GM23248 (cell line): ENCODE results near the gene MMS22L.

Experiments
- EZH2 ChIP-seq: fragments of 200-600 bp; sonication (generic); IDR thresholded peaks from 2 replicates; pipeline ENCODE4 v1.6.1; 2018; ENCODE audit warnings: antibody characterized with exemption, mild to moderate bottlenecking; ENCODE audit not compliant: insufficient read depth, poor library complexity, severe bottlenecking
- EZH2phosphoT487 ChIP-seq: fragments of 200-600 bp; sonication (generic); IDR thresholded peaks from 2 replicates; pipeline ENCODE4 v1.6.1; 2018; ENCODE audit warnings: antibody characterized with exemption, moderate library complexity, mild to moderate bottlenecking, low read depth; ENCODE audit not compliant: insufficient read depth

DNA sequence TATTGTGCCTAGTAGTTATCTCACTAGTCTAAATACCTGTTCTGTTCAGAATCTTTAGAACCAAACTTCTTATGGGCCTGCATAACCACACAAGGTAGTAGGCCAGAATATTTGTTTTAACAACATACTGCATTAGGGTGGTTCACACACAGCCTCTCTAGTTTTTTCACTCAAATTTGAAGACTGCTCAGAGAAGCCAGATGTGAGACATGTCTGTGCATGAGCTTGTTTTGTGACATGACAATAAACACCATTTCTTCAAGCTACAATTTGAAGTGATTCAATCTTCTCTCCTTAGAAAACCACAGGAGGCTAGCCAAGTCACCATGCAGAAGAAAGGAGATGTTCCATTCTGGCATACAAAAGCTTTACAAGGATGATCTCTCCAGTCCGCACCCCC is 135.6 kb downstream of the MMS22L start:
- no peak for TF ChIP-seq EZH2phosphoT487
- no peak for TF ChIP-seq EZH2
